HepG2 (cell line): ENCODE measurements around the gene KLK10. TPM values are rescaled to one million over a fixed set of nuclear protein-coding genes. Genes with fewer than 3 reads are reported as not detected.

ENCODE experiments used
- ARNT2 ChIP-seq: sonication (generic); formaldehyde crosslinking; IDR thresholded peaks from 2 replicates; pipeline ENCODE4 v1.8.0; 2022; ENCODE audit warnings: mild to moderate bottlenecking, low read depth, missing genetic modification reagents, moderate library complexity
- FOXC1 ChIP-seq: sonication (generic); formaldehyde crosslinking; IDR thresholded peaks from 2 replicates; pipeline ENCODE4 v1.8.0; 2022; ENCODE audit warnings: mild to moderate bottlenecking, missing genetic modification reagents, borderline replicate concordance
- GABPB1 ChIP-seq: IDR thresholded peaks from 2 replicates; pipeline ENCODE4 v1.6.1; 2016; ENCODE audit warnings: mild to moderate bottlenecking, missing genetic modification reagents, moderate library complexity, missing compliant biosample characterization
- HNF4A ChIP-seq: sonication (generic); formaldehyde crosslinking; IDR thresholded peaks from 2 replicates; pipeline ENCODE4 v1.4.0; 2020; ENCODE audit warnings: missing genetic modification reagents
- IRF2 ChIP-seq: IDR thresholded peaks from 2 replicates; pipeline ENCODE4 v1.6.1; 2018; ENCODE audit warnings: missing genetic modification reagents, missing compliant biosample characterization
- IRX3 ChIP-seq: sonication (generic); formaldehyde crosslinking; IDR thresholded peaks from 2 replicates; pipeline ENCODE4 v1.8.1; 2023; ENCODE audit warnings: mild to moderate bottlenecking, low read depth, missing genetic modification reagents, borderline replicate concordance
- JARID2 ChIP-seq: sonication (generic); formaldehyde crosslinking; IDR thresholded peaks from 2 replicates; pipeline ENCODE4 v1.8.1; 2023; ENCODE audit warnings: missing genetic modification reagents, inconsistent platforms; ENCODE audit not compliant: insufficient replicate concordance
- MEIS2 ChIP-seq: sonication (generic); formaldehyde crosslinking; IDR thresholded peaks from 2 replicates; pipeline ENCODE4 v1.9.0; 2021; ENCODE audit warnings: mild to moderate bottlenecking, missing genetic modification reagents
- NFIC ChIP-seq: IDR thresholded peaks from 2 replicates; pipeline ENCODE4 v1.6.1; 2012; ENCODE audit warnings: mild to moderate bottlenecking, low read length, inconsistent platforms
- NFYB ChIP-seq: sonication (generic); formaldehyde crosslinking; IDR thresholded peaks from 2 replicates; pipeline ENCODE4 v1.4.0; 2020; ENCODE audit warnings: missing genetic modification reagents
- PITX1 ChIP-seq: sonication (generic); formaldehyde crosslinking; IDR thresholded peaks from 2 replicates; pipeline ENCODE4 v1.5.1; 2020; ENCODE audit warnings: mild to moderate bottlenecking, missing genetic modification reagents
- PRDM4 ChIP-seq: sonication (generic); formaldehyde crosslinking; IDR thresholded peaks from 2 replicates; pipeline ENCODE4 v1.9.0; 2021; ENCODE audit warnings: missing genetic modification reagents, borderline replicate concordance
- SIX1 ChIP-seq: sonication (generic); formaldehyde crosslinking; IDR thresholded peaks from 2 replicates; pipeline ENCODE4 v1.4.0; 2020; ENCODE audit warnings: missing genetic modification reagents, borderline replicate concordance
- ZC3H4 ChIP-seq: sonication (generic); formaldehyde crosslinking; IDR thresholded peaks from 2 replicates; pipeline ENCODE4 v1.4.0; 2020; ENCODE audit warnings: missing genetic modification reagents, borderline replicate concordance
- ZNF234 ChIP-seq: sonication (generic); formaldehyde crosslinking; conservative IDR thresholded peaks from 2 replicates; pipeline ENCODE4 v1.5.1; 2020; ENCODE audit warnings: mild to moderate bottlenecking, missing genetic modification reagents
- ZNF260 ChIP-seq: sonication (generic); formaldehyde crosslinking; IDR thresholded peaks from 2 replicates; pipeline ENCODE4 v1.4.0; 2020; ENCODE audit warnings: missing genetic modification reagents, low read depth, mild to moderate bottlenecking, borderline replicate concordance
- ZNF337 ChIP-seq: sonication (generic); formaldehyde crosslinking; IDR thresholded peaks from 2 replicates; pipeline ENCODE4 v1.5.1; 2020; ENCODE audit warnings: missing genetic modification reagents, low read depth, mild to moderate bottlenecking, borderline replicate concordance
- ZNF451 ChIP-seq: sonication (generic); formaldehyde crosslinking; IDR thresholded peaks from 2 replicates; pipeline ENCODE4 v1.5.0; 2020; ENCODE audit warnings: mild to moderate bottlenecking, missing genetic modification reagents
- ZNF550 ChIP-seq: sonication (generic); formaldehyde crosslinking; IDR thresholded peaks from 2 replicates; pipeline ENCODE4 v1.4.0; 2020; ENCODE audit warnings: mild to moderate bottlenecking, missing genetic modification reagents, borderline replicate concordance
- ZNF556 ChIP-seq: sonication (generic); formaldehyde crosslinking; IDR thresholded peaks from 2 replicates; pipeline ENCODE4 v1.4.0; 2020; ENCODE audit warnings: mild to moderate bottlenecking, missing genetic modification reagents, borderline replicate concordance
- ZNF564 ChIP-seq: sonication (generic); formaldehyde crosslinking; IDR thresholded peaks from 2 replicates; pipeline ENCODE4 v1.8.1; 2023; ENCODE audit warnings: mild to moderate bottlenecking, missing genetic modification reagents
- ZNF614 ChIP-seq: IDR thresholded peaks from 2 replicates; pipeline ENCODE4 v1.6.1; 2018; ENCODE audit warnings: missing biosample characterization, missing genetic modification reagents, inconsistent platforms, borderline replicate concordance
- ZNF644 ChIP-seq: IDR thresholded peaks from 2 replicates; pipeline ENCODE4 v1.6.1; 2016; ENCODE audit warnings: low read depth
- ZNF713 ChIP-seq: sonication (generic); formaldehyde crosslinking; IDR thresholded peaks from 2 replicates; pipeline ENCODE4 v1.4.0; 2020; ENCODE audit warnings: mild to moderate bottlenecking, missing genetic modification reagents
- ZNF724P ChIP-seq: sonication (generic); formaldehyde crosslinking; IDR thresholded peaks from 2 replicates; pipeline ENCODE4 v1.8.0; 2022; ENCODE audit warnings: missing genetic modification reagents, borderline replicate concordance
- ZSCAN29 ChIP-seq: sonication (generic); formaldehyde crosslinking; conservative IDR thresholded peaks from 2 replicates; pipeline ENCODE4 v1.4.0; 2020; ENCODE audit warnings: mild to moderate bottlenecking, missing genetic modification reagents
- polyA plus RNA-seq, 8 experiments: library from polyadenylated mRNA; depleted of rRNA in 3 of 8; stranded (reverse) in 7 of 8; unstranded in 1 of 8; fragments of >200 nt; fragmentation: Illumina TruSeq in 4 of 8; extraction: Trizol in 4 of 8; gene quantifications; 2 replicates each; pipeline versions ENCODE4 v1.2.1 to v1.2.3, GENCODE V29; 2011 to 2016; ENCODE audit warnings: low read depth in 4 of 8, missing spikeins in 1 of 8, mixed read lengths in 1 of 8; ENCODE audit not compliant: insufficient read depth in 1 of 8
- total RNA-seq, 5 experiments: library from RNA; depleted of rRNA; stranded (reverse); fragments of >200 nt; fragmentation: Illumina TruSeq; extraction: Trizol; gene quantifications; 2 replicates each; pipeline ENCODE4 v1.2.3, GENCODE V29; 2016; ENCODE audit warnings: low read depth in 1 of 5
- TF ChIP-seq, protein P1 (sequence below): IDR thresholded peaks from 2 replicates; pipeline ENCODE4 v1.6.1; 2018; ENCODE audit warnings: missing genetic modification reagents
- TF ChIP-seq, protein P2 (sequence below): sonication (generic); formaldehyde crosslinking; IDR thresholded peaks from 2 replicates; pipeline ENCODE4 v1.8.0; 2023; ENCODE audit warnings: mild to moderate bottlenecking, missing genetic modification reagents

The KLK10 gene
- total and polyA plus RNA-seq, 2 of the 13 experiments (the other 11 are each of a cell fraction or from before 2014, with no cell fraction given) = not detected

- TF ChIP-seq ZNF556 (no peak), ZNF550 (CRISPR knock-in tag) (no peak), ZNF724P (CRISPR knock-in tag) (no peak), NFIC (no peak), ZNF234 (CRISPR knock-in tag) (no peak), JARID2 (CRISPR knock-in tag) (no peak), IRX3 (CRISPR knock-in tag) (no peak), PRDM4 (CRISPR knock-in tag) (no peak), ZC3H4 (CRISPR knock-in tag) (no peak), ZNF644 (CRISPR knock-in tag) (no peak), NFYB (no peak), HNF4A (CRISPR knock-in tag) (no peak), MEIS2 (CRISPR knock-in tag) (no peak), ZNF260 (no peak), IRF2 (no peak), SIX1 (CRISPR knock-in tag) (no peak), ZNF451 (CRISPR knock-in tag) (no peak), ZNF564 (CRISPR knock-in tag) (no peak), ZSCAN29 (CRISPR knock-in tag) (no peak), ARNT2 (CRISPR knock-in tag) (no peak), ZNF614 (CRISPR knock-in tag) (no peak), ZNF337 (no peak), GABPB1 (CRISPR knock-in tag) (peak; percentile 60; the same call in 1 of the 2 replicates), ZNF713 (CRISPR knock-in tag) (no peak), PITX1 (CRISPR knock-in tag) (no peak), FOXC1 (no peak)
- TF ChIP-seq, protein P1, sequence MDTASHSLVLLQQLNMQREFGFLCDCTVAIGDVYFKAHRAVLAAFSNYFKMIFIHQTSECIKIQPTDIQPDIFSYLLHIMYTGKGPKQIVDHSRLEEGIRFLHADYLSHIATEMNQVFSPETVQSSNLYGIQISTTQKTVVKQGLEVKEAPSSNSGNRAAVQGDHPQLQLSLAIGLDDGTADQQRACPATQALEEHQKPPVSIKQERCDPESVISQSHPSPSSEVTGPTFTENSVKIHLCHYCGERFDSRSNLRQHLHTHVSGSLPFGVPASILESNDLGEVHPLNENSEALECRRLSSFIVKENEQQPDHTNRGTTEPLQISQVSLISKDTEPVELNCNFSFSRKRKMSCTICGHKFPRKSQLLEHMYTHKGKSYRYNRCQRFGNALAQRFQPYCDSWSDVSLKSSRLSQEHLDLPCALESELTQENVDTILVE (CRISPR knock-in tag) = no peak
- TF ChIP-seq, protein P2, sequence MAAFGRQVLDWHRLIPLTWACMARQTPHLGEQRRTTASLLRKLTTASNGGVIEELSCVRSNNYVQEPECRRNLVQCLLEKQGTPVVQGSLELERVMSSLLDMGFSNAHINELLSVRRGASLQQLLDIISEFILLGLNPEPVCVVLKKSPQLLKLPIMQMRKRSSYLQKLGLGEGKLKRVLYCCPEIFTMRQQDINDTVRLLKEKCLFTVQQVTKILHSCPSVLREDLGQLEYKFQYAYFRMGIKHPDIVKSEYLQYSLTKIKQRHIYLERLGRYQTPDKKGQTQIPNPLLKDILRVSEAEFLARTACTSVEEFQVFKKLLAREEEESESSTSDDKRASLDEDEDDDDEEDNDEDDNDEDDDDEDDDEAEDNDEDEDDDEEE = no peak
Observed at GRCh38 chr19:50969413-50969760, 50.1 kb downstream of the KLK10 start, which contains the start of gene KLK6 (continued).
